MM.1S (cell line): Measurements from ENCODE around the gene SLC35B4.

Experiments used
- CTCF ChIP-seq: fragments of 300-600 bp; sonication (generic); IDR thresholded peaks from 2 replicates; pipeline ENCODE4 v1.5.1; 2016; ENCODE audit warnings: antibody characterized with exemption, low read length, mixed read lengths
- EZH2 ChIP-seq: fragments of 300-600 bp; sonication (generic); optimal IDR thresholded peaks from 2 replicates; pipeline ENCODE3; 2017; ENCODE audit warnings: low read depth, mild to moderate bottlenecking, antibody characterized with exemption, low read length, mixed read lengths
- EZH2phosphoT487 ChIP-seq: fragments of 300-600 bp; sonication (generic); IDR thresholded peaks from 2 replicates; pipeline ENCODE4 v1.6.1; 2018; ENCODE audit warnings: antibody characterized with exemption, low read length

- TF ChIP-seq EZH2phosphoT487 (no peak), CTCF (no peak), EZH2 (no peak)
Observed at GRCh38 chr7:134293002-134293740, 23.6 kb downstream of the SLC35B4 start.
